A673 (cell line): ENCODE data around the gene SIGLEC8. TPM values are rescaled to one million over a fixed set of nuclear protein-coding genes. Genes with fewer than 3 reads are reported as not detected.

Experiments
- BruUV-seq: library from RNA; stranded (reverse); fragments of 400-500 nt; replicated peaks from 2 replicates; lab custom pipeline; 2021; lab: Mats Ljungman, UMichigan
- CTCF ChIA-PET: fragments of 300-600 bp; sonication (Branson Sonifier 250); formaldehyde crosslinking; loops from one replicate; lab custom pipeline; 2022; ENCODE audit warnings: antibody characterized with exemption; lab: Charles Lee
- POLR2A ChIA-PET: fragments of 300-600 bp; sonication (Branson Sonifier 250); formaldehyde crosslinking; loops from one replicate; lab custom pipeline; 2022; ENCODE audit warnings: antibody characterized with exemption; ENCODE audit not compliant: low non-redundant PET; lab: Charles Lee
- DNase-seq: peaks from one replicate; pipeline ENCODE4 v3.0.0-alpha.2; 2015; ENCODE audit warnings: low spot score
- H3K27ac ChIP-seq: fragments of 200-600 bp; sonication (generic); 2 replicates; pipeline ENCODE4 v1.5.1; 2016; ENCODE audit warnings: mixed run types, low read depth, mild to moderate bottlenecking, mixed read lengths, antibody characterized with exemption, low read length; ENCODE audit not compliant: poor library complexity, severe bottlenecking
- H3K27me3 ChIP-seq: fragments of 200-600 bp; sonication (generic); replicated peaks from 2 replicates; pipeline ENCODE4 v1.6.1; 2017; ENCODE audit warnings: mixed run types, low read depth, mild to moderate bottlenecking, mixed read lengths, antibody characterized with exemption, low read length; ENCODE audit not compliant: insufficient read depth, poor library complexity
- H3K36me3 ChIP-seq: fragments of 200-600 bp; sonication (generic); 2 replicates; pipeline ENCODE4 v1.6.1; 2016; ENCODE audit warnings: mixed run types, mild to moderate bottlenecking, mixed read lengths, antibody characterized with exemption, low read length; ENCODE audit not compliant: insufficient read depth, poor library complexity, severe bottlenecking
- H3K4me1 ChIP-seq: fragments of 200-600 bp; sonication (generic); 2 replicates; pipeline ENCODE4 v1.6.1; 2017; ENCODE audit warnings: mixed run types, mild to moderate bottlenecking, mixed read lengths, antibody characterized with exemption, low read length; ENCODE audit not compliant: insufficient read depth, poor library complexity, severe bottlenecking
- H3K4me3 ChIP-seq: fragments of 200-600 bp; sonication (generic); 2 replicates; pipeline ENCODE4 v1.5.1; 2016; ENCODE audit warnings: low read depth, mixed run types, mild to moderate bottlenecking, mixed read lengths, low read length; ENCODE audit not compliant: poor library complexity, severe bottlenecking
- H3K9me3 ChIP-seq: fragments of 200-600 bp; sonication (generic); 2 replicates; pipeline ENCODE4 v1.6.1; 2016; ENCODE audit warnings: mixed run types, low read depth, mild to moderate bottlenecking, mixed read lengths, antibody characterized with exemption, low read length; ENCODE audit not compliant: poor library complexity, severe bottlenecking
- EZH2 ChIP-seq: fragments of 200-600 bp; sonication (generic); IDR thresholded peaks from 2 replicates; pipeline ENCODE4 v1.6.1; 2017; ENCODE audit warnings: borderline replicate concordance, low read depth, mild to moderate bottlenecking, mixed read lengths, antibody characterized with exemption, low read length; ENCODE audit not compliant: poor library complexity, severe bottlenecking
- intact Hi-C: fragments of 100-400 bp; cut with micrococcal nuclease; formaldehyde crosslinking; loops from one replicate; pipeline ENCODE4 v1.10.0; 2022; ENCODE audit not compliant: unreplicated experiment
- total RNA-seq: library from RNA; stranded (reverse); gene quantifications from 2 replicates; pipeline ENCODE4 v1.2.3, GENCODE V29; 2021
- TF ChIP-seq, protein P1 (sequence below): fragments of 300-800, 200-600 bp; sonication (generic); conservative IDR thresholded peaks from 2 replicates; pipeline ENCODE4 v1.5.1; 2017; ENCODE audit warnings: low read depth, mild to moderate bottlenecking, antibody characterized with exemption, low read length, moderate library complexity, mixed read lengths

SIGLEC8 gene
- total RNA-seq, 1 experiment from 2014 or later: not detected

DNA sequence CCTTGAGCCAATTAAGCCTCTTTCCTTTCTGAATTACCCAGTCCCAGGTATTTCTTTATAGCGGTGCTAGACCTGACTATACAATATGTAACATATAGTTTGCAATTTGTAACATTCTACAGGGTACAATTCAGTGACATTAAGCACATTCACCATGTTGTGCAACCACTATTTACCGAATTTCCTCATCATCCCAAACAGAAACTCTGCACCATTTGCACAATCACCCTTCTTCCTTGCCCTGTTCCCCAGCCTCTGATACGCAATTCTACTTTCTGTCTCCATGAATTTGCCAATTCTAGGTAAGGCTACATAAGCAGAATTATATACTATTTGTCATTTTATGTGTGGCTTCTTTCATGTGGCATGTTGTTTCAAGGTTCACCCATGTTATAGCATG lies 27.1 kb downstream of the SIGLEC8 start:
- no TSS peak for BruUV-seq
- ChIA-PET POLR2A (no interaction called here), CTCF (no interaction called here)

DNA sequence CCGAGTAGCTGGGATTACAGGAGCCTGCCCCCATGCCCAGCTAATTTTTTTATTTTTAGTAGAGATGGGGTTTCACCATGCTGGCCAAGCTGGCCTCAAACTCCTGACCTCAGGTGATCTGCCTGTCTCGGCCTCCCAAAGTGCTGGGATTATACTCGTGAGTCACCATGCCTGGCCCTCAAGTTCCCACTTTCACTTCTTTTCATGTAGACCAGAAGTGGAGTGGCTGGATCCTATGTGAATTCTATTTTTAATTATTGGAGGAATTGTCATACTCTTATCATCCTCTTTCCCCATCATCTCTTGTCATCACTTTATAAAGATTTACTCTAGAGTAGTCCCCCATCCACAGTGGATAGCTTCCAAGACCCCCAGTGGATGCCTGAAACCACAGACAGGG lies 28.0 kb downstream of the SIGLEC8 start:
- POLR2A ChIA-PET: no interaction called here
- Histone ChIP-seq H3K4me1 (no peaks in the 10 kb centered on the region), H3K36me3 (no peaks in the 10 kb centered on the region), H3K9me3 (no peaks in the 10 kb centered on the region), H3K4me3 (no peak overlapping the region), H3K27me3 (peaks cover 57% of the 10 kb centered on the region), H3K27ac (no peak overlapping the region)
- no peak for TF ChIP-seq EZH2
- TF ChIP-seq, protein P1, sequence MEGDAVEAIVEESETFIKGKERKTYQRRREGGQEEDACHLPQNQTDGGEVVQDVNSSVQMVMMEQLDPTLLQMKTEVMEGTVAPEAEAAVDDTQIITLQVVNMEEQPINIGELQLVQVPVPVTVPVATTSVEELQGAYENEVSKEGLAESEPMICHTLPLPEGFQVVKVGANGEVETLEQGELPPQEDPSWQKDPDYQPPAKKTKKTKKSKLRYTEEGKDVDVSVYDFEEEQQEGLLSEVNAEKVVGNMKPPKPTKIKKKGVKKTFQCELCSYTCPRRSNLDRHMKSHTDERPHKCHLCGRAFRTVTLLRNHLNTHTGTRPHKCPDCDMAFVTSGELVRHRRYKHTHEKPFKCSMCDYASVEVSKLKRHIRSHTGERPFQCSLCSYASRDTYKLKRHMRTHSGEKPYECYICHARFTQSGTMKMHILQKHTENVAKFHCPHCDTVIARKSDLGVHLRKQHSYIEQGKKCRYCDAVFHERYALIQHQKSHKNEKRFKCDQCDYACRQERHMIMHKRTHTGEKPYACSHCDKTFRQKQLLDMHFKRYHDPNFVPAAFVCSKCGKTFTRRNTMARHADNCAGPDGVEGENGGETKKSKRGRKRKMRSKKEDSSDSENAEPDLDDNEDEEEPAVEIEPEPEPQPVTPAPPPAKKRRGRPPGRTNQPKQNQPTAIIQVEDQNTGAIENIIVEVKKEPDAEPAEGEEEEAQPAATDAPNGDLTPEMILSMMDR: no peak
- DNase-seq: no peak
- intact Hi-C loops: no loop called here
- CTCF ChIA-PET: no interaction called here
- no TSS peak for BruUV-seq

More for the DNA sequence above, 27.1 kb downstream of the SIGLEC8 start:
- intact Hi-C loops: no loop called here
- TF ChIP-seq, protein P1: no peak
- TF ChIP-seq EZH2: no peak
- no peaks in the 10 kb centered on the region for H3K9me3 ChIP-seq
- no peak overlapping the region for H3K27ac ChIP-seq
- DNase-seq: no peak
- H3K36me3 ChIP-seq: no peaks in the 10 kb centered on the region
- no peak overlapping the region for H3K4me3 ChIP-seq
- H3K4me1 ChIP-seq: no peaks in the 10 kb centered on the region
- peaks cover 60% of the 10 kb centered on the region for H3K27me3 ChIP-seq

DNA sequence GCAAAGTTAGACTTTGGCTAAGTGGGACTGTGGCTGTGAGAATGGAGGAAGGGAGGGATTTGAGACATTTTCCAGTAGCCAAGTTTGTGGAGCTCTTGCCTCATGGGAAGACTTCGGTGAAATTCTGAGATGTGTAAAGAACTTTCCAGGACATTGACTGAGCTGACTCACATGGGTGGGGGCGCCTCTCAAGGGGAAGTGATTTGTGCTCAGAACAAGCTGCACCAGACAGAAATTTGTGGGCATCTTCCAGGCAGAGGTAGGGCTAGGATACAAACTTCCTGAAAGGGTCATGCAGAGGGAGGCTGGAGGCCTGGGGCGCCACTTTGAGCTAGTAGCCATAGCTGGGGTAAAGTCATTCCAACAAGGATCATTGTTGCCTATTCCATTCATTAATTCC lies 31.1 kb downstream of the SIGLEC8 start:
- no peaks in the 10 kb centered on the region for H3K4me1 ChIP-seq
- H3K27ac ChIP-seq: no peak overlapping the region
- H3K36me3 ChIP-seq: no peaks in the 10 kb centered on the region
- peaks cover 49% of the 10 kb centered on the region for H3K27me3 ChIP-seq
- no peak for DNase-seq
- intact Hi-C loops: no loop called here
- no TSS peak for BruUV-seq
- no peak for TF ChIP-seq EZH2
- TF ChIP-seq, protein P1: no peak
- ChIA-PET POLR2A (no interaction called here), CTCF (no interaction called here)
- H3K4me3 ChIP-seq: no peak overlapping the region
- H3K9me3 ChIP-seq: no peaks in the 10 kb centered on the region
